KG1 (cell line): Measurements from ENCODE around the gene RPS6KB2.
"Not testable (repeated sequence)": the region's sequence is repeated elsewhere in the genome, so short reads cannot be mapped to it uniquely, and the experiment has no call there.

Experiments used
- DNase-seq: peaks from one replicate; lab custom pipeline; 2025; lab: John Stamatoyannopoulos, UW

The RPS6KB2 gene

GRCh38 chr11:67442504-67443404 lies 14.5 kb downstream of the RPS6KB2 start:
- no peak for DNase-seq

DNA sequence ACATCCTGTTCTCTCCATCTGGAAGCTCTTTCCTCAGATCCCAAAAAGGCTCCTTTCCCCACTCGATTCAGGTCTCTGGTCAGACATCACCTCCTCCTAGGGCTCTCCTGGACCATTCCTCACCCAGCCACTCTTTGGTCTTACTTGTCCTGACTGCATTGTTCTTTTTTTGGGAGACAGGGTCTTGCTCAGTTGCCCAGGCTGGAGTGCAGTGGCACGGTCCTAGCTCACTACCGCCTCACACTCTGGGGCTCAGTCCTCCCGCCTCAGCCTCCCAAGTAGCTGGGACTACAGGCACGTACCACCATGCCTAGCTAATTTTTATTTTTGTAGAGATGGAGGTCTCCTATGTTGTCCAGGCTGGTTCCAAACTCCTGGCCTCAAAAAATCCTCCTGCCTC lies 17.2 kb downstream of the RPS6KB2 start:
- no peak for DNase-seq

- DNase-seq: no peak
These were observed 19.9 kb downstream of the RPS6KB2 start for GRCh38 chr11:67448220-67448609.

DNA sequence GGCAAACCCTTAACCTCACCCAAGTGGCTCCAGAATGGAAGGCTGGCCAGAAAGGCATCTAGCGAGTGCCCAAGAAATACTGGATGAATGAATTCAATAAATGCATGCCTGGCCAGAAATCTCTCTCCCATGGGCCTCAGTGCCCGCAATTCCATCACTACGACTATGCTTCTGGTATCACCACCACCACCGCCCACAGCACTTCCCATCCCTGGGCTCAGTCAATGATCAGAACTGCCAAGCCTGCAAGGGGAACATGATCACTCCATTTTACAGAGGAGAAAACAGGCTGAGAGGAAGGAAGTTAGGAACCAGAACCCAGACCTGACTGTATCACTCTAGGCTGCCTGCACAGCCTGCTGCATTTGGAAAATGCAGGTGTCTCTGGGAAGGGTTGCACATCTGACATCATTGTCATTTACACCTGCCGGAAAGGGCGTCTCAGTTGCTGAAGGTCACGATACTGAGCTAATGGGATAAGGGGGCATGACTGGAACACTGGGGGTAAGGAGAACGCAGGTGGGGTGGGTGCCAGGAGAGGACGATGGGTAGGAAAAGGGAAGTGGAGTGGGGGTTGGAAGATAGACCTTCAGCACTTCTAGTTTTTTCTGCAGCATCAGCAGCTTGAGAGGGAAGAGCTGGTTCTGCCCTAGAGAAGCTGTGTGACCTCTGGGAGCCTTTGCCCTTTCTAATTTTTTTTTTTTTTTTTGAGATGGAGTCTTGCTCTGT lies 21.0 kb downstream of the RPS6KB2 start:
- peak; percentile 50 for DNase-seq

DNA sequence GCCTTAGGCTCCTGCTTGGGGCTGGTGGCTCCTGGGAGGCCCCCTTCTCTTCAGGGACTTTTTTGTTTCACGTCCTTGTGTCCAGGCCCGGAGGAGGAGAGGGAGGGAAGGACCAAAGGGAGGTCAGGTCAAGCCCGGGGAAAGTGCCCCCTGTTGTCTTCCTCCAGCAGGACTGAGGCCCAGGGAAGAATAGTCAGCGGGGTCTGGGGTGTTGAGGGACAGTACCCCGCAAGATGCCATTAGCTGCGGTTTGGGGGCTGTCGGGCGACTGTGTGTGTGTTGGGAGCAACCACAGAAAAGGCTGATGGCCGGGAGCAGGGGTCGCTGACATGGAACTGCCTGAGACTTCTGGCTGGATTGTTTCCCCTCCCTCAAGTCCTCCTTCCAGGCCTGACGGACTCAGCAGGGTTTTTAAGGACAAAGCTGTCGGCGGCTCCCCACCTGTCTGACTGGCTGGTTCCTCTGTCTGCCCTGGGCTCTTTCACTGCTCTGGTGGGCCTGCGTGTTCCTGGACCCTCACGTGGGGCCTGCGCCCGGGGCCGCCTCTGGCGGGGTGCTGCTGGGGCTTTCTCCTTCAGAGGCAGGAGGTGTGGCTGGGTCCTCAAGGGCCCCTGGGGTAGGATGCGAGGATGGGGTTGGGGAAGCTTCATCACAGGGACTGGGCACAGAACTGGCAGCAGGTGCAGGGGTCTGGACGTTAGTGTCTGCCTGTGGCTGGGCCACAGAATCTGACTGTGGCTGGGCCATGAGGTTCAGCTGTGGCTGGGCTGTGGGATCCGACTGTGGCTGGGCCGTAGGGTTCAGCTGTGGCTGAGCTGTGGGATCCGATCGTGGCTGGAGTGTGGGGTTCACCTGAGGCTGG lies 22.7 kb downstream of the RPS6KB2 start:
- DNase-seq: no peak

GRCh38 chr11:67451658-67451976 lies 23.3 kb downstream of the RPS6KB2 start:
- DNase-seq: no peak

DNA sequence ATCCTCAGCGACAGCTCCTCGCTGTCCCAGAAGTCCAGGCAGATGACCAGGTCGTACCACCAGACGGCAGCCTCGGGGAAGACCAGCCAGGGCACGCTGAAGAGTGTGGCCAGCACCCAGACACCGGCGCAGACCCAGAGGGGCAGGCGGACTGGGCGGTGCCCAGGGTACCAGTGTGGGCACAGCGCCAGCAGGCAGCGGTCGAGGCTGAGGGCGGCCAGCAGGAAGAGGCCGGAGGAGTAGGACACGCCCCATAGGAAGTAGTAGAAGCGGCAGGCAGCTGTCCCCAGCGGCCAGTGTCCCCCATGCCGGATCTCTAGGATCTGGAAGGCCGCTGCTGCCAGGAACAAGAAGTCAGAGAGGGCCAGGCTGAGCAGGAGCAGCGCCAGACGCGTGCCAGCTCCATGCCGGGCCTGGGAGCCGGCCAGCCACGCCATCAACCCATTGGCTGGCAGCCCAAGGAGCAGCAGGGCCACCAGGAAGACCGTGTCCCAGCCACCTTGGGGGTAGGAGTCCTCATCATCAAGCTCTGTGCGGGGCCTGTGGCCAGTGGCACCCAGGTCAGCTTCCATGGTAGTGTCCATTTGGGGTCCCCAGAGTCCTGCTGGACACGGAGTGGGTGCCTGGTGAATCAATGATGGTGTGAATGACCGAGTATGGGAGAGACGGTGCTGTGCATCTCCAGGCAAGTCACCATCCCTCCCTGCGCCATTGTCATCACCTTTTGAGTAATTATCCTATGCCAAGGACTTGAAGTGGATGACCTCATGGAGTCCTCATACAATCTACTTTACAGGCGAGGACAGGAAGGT lies 24.1 kb downstream of the RPS6KB2 start, which contains the start of gene GPR152:
Gene GPR152 (minus strand): TSS at position 589 of the 812 bp plus-strand sequence. CDS start 5 bp downstream, at position 584.
- no peak for DNase-seq

DNA sequence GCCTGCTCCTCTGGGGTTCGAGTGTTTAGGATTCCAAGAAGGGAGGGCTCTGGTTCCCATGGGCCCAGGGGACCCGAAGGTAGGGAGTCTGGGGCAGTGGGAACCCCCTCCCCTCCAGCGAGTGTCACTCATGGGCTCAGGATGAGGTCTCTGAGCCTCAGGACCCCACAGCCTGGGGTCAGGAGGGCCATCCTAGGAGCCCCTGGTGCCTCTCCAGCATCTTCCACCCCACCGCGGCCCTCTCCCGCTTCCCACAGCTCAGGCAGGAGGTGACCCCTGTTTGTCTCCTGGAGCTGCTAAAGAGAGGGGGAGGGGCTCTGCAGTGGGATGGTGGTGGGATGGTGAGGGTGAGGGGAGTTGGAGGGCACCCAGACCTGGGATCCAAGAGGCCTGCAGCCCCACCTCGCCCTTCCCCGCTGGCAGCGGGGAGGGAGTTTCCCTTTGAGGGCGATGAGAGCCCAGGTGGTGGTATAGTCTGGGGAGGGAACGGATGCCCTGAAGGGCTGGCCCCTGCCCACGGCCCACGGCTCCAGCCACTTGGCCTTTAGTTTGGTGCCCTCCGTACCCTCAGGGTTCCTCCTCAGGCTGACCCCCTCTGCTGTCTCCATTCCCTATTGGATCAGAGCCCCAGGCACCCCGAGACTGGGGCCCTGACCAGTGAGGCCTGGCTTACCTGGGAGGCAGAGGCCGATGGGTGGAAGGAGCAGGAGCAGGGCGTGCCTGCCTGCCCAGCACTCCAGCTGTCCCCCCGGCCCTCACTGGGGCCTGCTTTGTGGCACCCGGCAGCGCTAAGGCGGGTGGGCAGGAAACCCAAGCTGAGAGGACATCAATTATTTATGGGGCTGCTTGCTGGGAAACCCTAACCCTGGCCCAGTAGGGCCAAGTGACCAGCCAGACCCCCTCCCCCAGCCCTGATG lies 25.8 kb downstream of the RPS6KB2 start:
- no peak for DNase-seq

DNA sequence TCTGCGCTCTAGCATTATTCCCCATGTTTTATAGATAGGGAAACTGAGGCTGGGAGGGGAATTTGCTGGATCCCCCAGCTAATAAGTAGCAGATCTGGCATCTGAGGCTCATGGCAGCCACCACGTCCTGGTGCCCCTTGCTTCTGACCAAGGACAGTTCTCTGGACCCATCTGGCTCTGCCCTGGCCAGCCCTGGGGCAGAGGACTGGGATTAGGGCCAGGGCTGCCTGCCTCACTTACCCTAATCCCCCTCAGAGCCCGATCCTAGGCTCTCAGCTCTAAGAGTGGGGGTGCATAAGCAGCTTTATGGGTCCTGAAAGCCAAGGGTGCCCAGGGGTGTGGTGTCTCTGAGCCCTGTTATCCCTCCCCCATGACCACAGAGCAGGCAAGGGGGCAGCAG lies 26.8 kb downstream of the RPS6KB2 start, which contains the start of gene CABP4:
Gene CABP4 (plus strand): TSS at position 301 of the 400 bp plus-strand sequence. CDS start 70 bp downstream, at position 371.
- DNase-seq: no peak

DNA sequence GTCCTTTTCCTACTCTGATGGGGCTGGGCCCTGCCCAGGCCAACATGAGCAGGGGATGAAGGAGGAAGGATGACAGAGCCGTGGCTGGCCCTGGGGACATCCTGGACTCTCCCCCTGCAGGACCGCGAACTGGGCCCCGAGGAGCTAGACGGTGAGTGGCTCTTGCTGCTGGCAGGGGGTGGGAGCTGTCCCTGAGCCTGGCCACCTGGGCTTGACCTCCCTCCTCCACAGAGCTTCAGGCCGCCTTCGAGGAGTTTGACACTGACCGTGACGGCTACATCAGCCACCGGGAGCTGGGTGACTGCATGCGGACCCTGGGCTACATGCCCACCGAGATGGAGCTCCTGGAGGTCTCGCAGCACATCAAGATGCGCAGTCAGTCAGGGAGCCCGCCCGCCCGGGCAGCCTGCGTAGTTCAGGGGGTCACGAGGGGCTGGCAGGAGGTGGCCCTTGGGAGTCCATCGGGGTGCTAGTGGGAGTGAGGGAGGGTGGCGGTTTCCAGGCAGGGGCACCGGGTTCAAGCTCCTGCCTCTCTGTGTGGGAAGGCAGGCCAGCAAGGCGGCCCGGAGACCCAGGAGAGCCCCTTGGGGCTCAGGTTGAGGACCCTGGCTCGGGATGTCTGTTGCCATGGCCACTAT lies 27.9 kb downstream of the RPS6KB2 start:
- no peak for DNase-seq

DNA sequence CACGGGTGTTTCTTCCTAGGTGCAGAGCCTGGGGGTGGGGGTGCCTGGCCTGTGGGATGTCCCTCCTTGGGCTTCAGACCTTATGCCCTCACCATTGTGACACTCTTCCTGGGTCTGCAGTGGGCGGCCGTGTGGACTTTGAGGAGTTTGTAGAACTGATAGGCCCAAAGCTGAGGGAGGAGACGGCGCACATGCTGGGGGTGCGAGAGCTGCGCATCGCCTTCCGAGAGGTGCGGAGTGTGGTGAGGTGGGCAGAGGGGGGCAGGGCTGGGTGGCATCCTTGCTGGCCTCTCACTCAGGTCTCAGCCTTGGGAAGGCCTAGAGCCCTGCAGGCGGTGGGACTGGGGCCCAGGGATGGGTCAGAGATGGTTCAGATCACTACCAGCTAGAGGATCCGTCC lies 29.2 kb downstream of the RPS6KB2 start:
- no peak for DNase-seq

DNA sequence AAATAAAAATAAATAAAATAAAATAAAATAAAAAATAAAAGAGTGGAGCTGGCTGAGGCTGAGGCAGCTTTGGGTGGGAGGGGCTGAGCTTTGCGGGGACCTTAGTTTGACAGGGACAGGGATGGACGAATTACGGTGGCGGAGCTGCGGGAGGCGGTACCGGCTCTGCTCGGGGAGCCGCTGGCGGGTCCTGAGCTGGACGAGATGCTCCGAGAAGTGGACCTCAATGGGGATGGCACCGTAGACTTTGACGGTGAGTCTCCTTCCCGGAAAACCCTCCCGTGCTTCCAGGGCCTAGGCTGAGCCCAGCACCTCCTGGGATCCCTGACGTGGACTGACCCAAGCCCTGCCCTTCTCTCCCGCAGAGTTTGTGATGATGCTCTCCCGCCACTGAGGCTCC lies 30.0 kb downstream of the RPS6KB2 start:
- DNase-seq: no peak

- DNase-seq: no peak
These were observed 34.9 kb downstream of the RPS6KB2 start for GRCh38 chr11:67463186-67463585.

GRCh38 chr11:67463680-67464410 lies 35.6 kb downstream of the RPS6KB2 start:
- DNase-seq: no peak

DNA sequence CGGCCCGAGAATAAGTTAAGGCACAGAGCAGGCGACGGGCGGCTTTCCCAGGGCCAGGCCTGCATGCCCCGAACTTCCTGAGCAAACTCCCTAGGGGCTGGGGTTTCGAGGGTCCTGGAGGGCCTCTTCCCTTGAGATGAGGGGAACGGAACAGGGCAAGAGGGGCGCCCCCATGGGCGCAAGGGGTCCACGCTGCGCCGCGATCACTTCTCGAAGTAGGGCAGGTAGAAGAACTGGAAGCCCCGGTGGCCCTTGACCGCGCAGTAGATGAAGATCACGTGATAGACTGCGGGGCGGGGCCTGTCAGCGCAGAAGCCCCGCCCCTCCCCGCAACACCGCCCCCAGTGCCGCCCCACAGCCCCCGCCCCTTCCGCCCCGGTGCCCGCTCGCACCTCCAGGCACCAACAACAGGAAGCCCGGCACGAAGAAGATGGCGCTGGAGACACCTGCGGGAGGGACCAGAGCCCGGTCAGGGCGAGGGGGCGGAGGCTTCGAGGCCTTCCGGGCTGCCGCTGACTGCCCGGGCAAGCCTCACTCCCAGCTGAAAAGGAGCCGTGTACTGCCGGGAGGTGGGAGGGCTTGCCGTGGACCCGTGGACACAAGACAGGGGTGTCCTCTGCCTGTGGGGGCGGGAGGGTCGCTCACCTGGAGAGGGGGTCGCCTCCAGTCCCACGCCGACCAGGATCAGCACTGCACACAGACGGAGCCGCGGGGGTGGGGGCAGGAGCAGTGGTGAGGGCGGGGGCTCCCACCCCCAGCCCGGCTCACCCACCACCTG lies 36.3 kb downstream of the RPS6KB2 start:
- DNase-seq: peak; percentile 89

GRCh38 chr11:67465189-67465510 lies 36.9 kb downstream of the RPS6KB2 start:
- no peak for DNase-seq

DNA sequence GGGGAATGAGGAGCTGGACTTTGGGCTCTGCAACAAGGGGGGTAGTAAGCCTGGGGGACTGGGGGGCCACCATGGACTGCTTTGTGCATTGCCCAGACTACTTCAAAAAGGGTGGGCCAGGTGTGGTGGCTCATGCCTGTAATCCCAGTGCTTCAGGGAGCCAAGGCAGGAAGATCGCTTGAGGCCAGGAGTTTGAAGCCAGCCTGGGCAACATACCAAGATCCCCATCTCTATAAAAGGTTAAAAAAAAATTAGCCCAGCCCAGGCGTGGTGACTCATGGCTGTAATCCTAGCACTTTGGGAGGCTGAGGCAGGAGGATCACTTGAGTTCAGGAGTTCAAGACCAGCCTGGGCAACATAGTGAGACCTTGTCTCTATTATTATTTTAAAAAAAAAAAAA lies 37.2 kb downstream of the RPS6KB2 start:
- DNase-seq: not testable (repeated sequence)

- DNase-seq: no peak
These were observed 38.1 kb downstream of the RPS6KB2 start for GRCh38 chr11:67466367-67466766.
